Endothelial cell of umbilical vein (primary cell): ENCODE data around the gene PARD3B. TPM values are rescaled to one million over a fixed set of nuclear protein-coding genes. Genes with fewer than 3 reads are reported as not detected.

Source experiments
- BruUV-seq: library from RNA; stranded (reverse); fragments of 400-500 nt; replicated peaks from 2 replicates; lab custom pipeline; 2021; lab: Mats Ljungman, UMichigan
- CTCF ChIA-PET: fragments of 300-600, 350-600 bp; sonication (Branson Sonifier 250); formaldehyde crosslinking; loops from one replicate; lab custom pipeline; 2021; ENCODE audit warnings: antibody characterized with exemption, inconsistent platforms; lab: Charles Lee
- POLR2A ChIA-PET: fragments of 300-600, 350-600 bp; sonication (Branson Sonifier 250); formaldehyde crosslinking; loops from one replicate; lab custom pipeline; 2021; ENCODE audit warnings: antibody characterized with exemption, inconsistent platforms; lab: Charles Lee
- DNase-seq: peaks from one replicate; pipeline ENCODE4 v3.0.0-alpha.2; 2011; ENCODE audit warnings: low read depth, low spot score
- FAIRE-seq: peaks from 2 replicates; lab custom pipeline; 2011; peaks lifted over from hg19 to GRCh38; lab: Jason Lieb, UNC
- H2AFZ ChIP-seq: 2 replicates; pipeline ENCODE4 v1.6.0; 2012; ENCODE audit warnings: low read depth, low read length, control low read depth, inconsistent platforms
- H3K27ac ChIP-seq: 2 replicates; pipeline ENCODE4 v1.5.1; 2011; ENCODE audit warnings: low read depth, mild to moderate bottlenecking, control low read depth, low read length, moderate library complexity; ENCODE audit not compliant: insufficient read depth
- H3K27me3 ChIP-seq, 2 experiments: 2 replicates each; pipeline versions ENCODE4 v1.6.0 to v1.6.1; 2011; ENCODE audit warnings: low read length in 2 of 2, mixed read lengths in 1 of 2; ENCODE audit not compliant: control insufficient read depth in 2 of 2, insufficient read depth in 2 of 2
- H3K36me3 ChIP-seq, 2 experiments: 2 replicates in 1 of 2; 3 replicates in 1 of 2; pipeline ENCODE4 v1.5.1; 2011; ENCODE audit warnings: low read length in 2 of 2, mild to moderate bottlenecking in 1 of 2, moderate library complexity in 1 of 2; ENCODE audit not compliant: control insufficient read depth in 2 of 2, insufficient read depth in 2 of 2; ENCODE audit errors: extremely low read depth in 1 of 2
- H3K4me1 ChIP-seq: 3 replicates; pipeline ENCODE4 v1.5.1; 2011; ENCODE audit warnings: mild to moderate bottlenecking, low read length; ENCODE audit not compliant: control insufficient read depth, insufficient read depth; ENCODE audit errors: extremely low read depth
- H3K4me2 ChIP-seq: 2 replicates; pipeline ENCODE4 v1.6.1; 2011; ENCODE audit warnings: low read length, control low read depth, mixed read lengths; ENCODE audit not compliant: insufficient read depth
- H3K4me3 ChIP-seq, 3 experiments: fragments of 200-600 bp in 1 of 3; sonication (generic), shearing (Covaris generic) in 1 of 3; replicated peaks in 1 of 3; 2 replicates each; pipeline ENCODE4 v1.5.1; 2011 to 2016; ENCODE audit warnings: control low read depth in 3 of 3, low read length in 3 of 3, mild to moderate bottlenecking in 2 of 3, inconsistent platforms in 1 of 3, low read depth in 1 of 3, moderate library complexity in 1 of 3; ENCODE audit not compliant: insufficient read depth in 1 of 3
- H3K79me2 ChIP-seq: 2 replicates; pipeline ENCODE4 v1.6.0; 2012; ENCODE audit warnings: low read length, inconsistent platforms; ENCODE audit not compliant: control insufficient read depth, insufficient read depth
- H3K9ac ChIP-seq: replicated peaks from 2 replicates; pipeline ENCODE3; 2011; ENCODE audit warnings: low read length, control low read depth; ENCODE audit not compliant: insufficient read depth; ENCODE audit errors: extremely low read depth
- H3K9me1 ChIP-seq: replicated peaks from 3 replicates; pipeline ENCODE4 v1.6.0; 2011; ENCODE audit warnings: mild to moderate bottlenecking, low read length; ENCODE audit not compliant: control insufficient read depth, insufficient read depth; ENCODE audit errors: extremely low read depth
- H3K9me3 ChIP-seq: replicated peaks from 2 replicates; pipeline ENCODE4 v1.5.1; 2012; ENCODE audit warnings: low read length, inconsistent platforms; ENCODE audit not compliant: control insufficient read depth, insufficient read depth
- H4K20me1 ChIP-seq: replicated peaks from 2 replicates; pipeline ENCODE3; 2011; ENCODE audit warnings: mild to moderate bottlenecking, low read length; ENCODE audit not compliant: control insufficient read depth, insufficient read depth; ENCODE audit errors: extremely low read depth
- CTCF ChIP-seq, 2 donors: IDR thresholded peaks; 1 replicate in 1 of 2; 2 replicates in 1 of 2; pipeline ENCODE4 v1.5.1; 2011; ENCODE audit warnings: low read length in 2 of 2, mild to moderate bottlenecking in 2 of 2, moderate library complexity in 2 of 2, control low read depth in 1 of 2, inconsistent platforms in 1 of 2, low read depth in 1 of 2; ENCODE audit not compliant: insufficient read depth in 1 of 2; ENCODE audit errors: extremely low read depth in 1 of 2
- EZH2 ChIP-seq: IDR thresholded peaks from 2 replicates; pipeline ENCODE4 v1.6.1; 2012; ENCODE audit warnings: borderline replicate concordance, low read depth, mild to moderate bottlenecking, moderate library complexity, low read length, inconsistent platforms; ENCODE audit not compliant: severe bottlenecking
- FOS ChIP-seq: IDR thresholded peaks from 2 replicates; pipeline ENCODE4 v1.6.1; 2011; ENCODE audit warnings: mild to moderate bottlenecking, low read length, moderate library complexity, borderline replicate concordance; ENCODE audit not compliant: insufficient read depth
- GATA2 ChIP-seq: IDR thresholded peaks from 2 replicates; pipeline ENCODE4 v1.7.0; 2011; ENCODE audit warnings: low read depth, mild to moderate bottlenecking, moderate library complexity, mixed read lengths, low read length; ENCODE audit not compliant: insufficient read length, insufficient read depth
- JUN ChIP-seq: IDR thresholded peaks from 2 replicates; pipeline ENCODE4 v1.6.1; 2011; ENCODE audit warnings: borderline replicate concordance, low read depth; ENCODE audit not compliant: insufficient read length, insufficient read depth
- MAX ChIP-seq: IDR thresholded peaks from 2 replicates; pipeline ENCODE4 v1.6.1; 2011; ENCODE audit not compliant: insufficient read depth, insufficient read length
- MYC ChIP-seq: IDR thresholded peaks from one replicate; pipeline ENCODE4 v1.6.1; 2011; ENCODE audit warnings: mild to moderate bottlenecking, low read depth, low read length
- POLR2A ChIP-seq: IDR thresholded peaks from 2 replicates; pipeline ENCODE4 v1.6.1; 2012; ENCODE audit warnings: low read depth, mild to moderate bottlenecking, control low read depth, low read length
- POLR2AphosphoS5 ChIP-seq: IDR thresholded peaks from 2 replicates; pipeline ENCODE4 v1.6.1; 2012; ENCODE audit warnings: low read depth, mild to moderate bottlenecking, control low read depth, low read length, moderate library complexity; ENCODE audit not compliant: insufficient read depth
- dilution Hi-C: fragments of 300-500 bp; cut with MboI; formaldehyde crosslinking; loops from one replicate; pipeline ENCODE4 v1.15.0; 2019; ENCODE audit warnings: low sequenced_read_pairs; ENCODE audit not compliant: extremely low pct_ligation_motif_present
- intact Hi-C: fragments of 100-400 bp; cut with micrococcal nuclease; formaldehyde crosslinking; loops from one replicate; pipeline ENCODE4 v1.10.0; 2022
- polyA plus RNA-seq, 4 experiments: library from polyadenylated mRNA; depleted of rRNA in 3 of 4; stranded (reverse) in 3 of 4; unstranded in 1 of 4; fragments of >200 nt; gene quantifications; 2 replicates each; pipeline versions ENCODE4 v1.2.1 to v1.2.3, GENCODE V29; 2011 to 2012; ENCODE audit warnings: missing spikeins in 1 of 4
- total RNA-seq: library from RNA; stranded (reverse); gene quantifications from 2 replicates; pipeline ENCODE4 v1.2.3, GENCODE V29; 2021

The PARD3B gene
- total and polyA plus RNA-seq, 2 donors (not counting 3 experiments of a cell fraction or from before 2014, with no cell fraction given): 2.2 to 30.9 TPM

DNA sequence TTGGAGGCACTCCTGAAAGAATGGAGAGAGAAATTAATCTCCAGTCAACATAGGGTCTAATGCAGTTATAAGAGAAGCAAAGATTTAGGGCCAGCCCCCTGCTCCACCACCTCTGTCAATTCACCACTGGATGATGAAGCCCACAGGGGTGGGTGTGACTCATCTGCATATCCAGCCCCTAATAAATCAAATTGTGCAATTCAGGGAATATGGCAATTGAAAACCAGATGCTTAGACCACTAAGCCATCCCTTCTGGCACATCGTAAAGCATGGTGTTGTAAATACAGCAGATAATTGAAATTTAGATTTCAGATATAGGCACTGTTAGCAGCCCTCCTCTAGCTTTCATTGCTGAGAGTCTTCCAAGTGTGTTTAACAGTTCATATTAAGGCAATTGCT lies 541.4 kb downstream of the PARD3B start:
- intact Hi-C loops (no loop called here), dilution Hi-C loops (no loop called here)
- CTCF ChIA-PET: no interaction called here
- no peak for FAIRE-seq
- no TSS peak for BruUV-seq
- TF ChIP-seq JUN (no peak), POLR2AphosphoS5 (no peak), POLR2A (no peak), CTCF (IDR thresholded peaks at IDR 0.05; ENCODE audit: extremely low read depth in 1 of 2, insufficient read depth in 1 of 2, low read depth in 1 of 2, low read length in 2 of 2) (no peak), GATA2 (no peak), MYC (no peak), FOS (no peak), EZH2 (no peak), MAX (no peak)
- H3K9ac ChIP-seq: no peak overlapping the region
- no peak overlapping the region for H3K27ac ChIP-seq
- no peaks in the 10 kb centered on the region for H3K27me3 ChIP-seq
- no peaks in the 10 kb centered on the region for H3K9me3 ChIP-seq
- no peaks in the 10 kb centered on the region for H3K4me1 ChIP-seq
- H3K4me3 ChIP-seq: no peak overlapping the region
- H3K36me3 ChIP-seq: no peaks in the 10 kb centered on the region
- no peaks in the 10 kb centered on the region for H3K9me1 ChIP-seq
- DNase-seq: no peak
- no peak overlapping the region for H3K4me2 ChIP-seq
- H3K79me2 ChIP-seq: no peaks in the 10 kb centered on the region
- H4K20me1 ChIP-seq: no peaks in the 10 kb centered on the region
- POLR2A ChIA-PET: no interaction called here
- H2AFZ ChIP-seq: no peak overlapping the region
